22Rv1 (cell line): Measurements from ENCODE around the gene PLCH2.

Experiments used
- H3K27ac ChIP-seq: fragments of 450-650 bp; 2 replicates; pipeline ENCODE4 v1.5.1; 2017
- CTCF ChIP-seq: fragments of 450-650 bp; IDR thresholded peaks from 2 replicates; pipeline ENCODE4 v1.5.1; 2017; ENCODE audit warnings: mild to moderate bottlenecking
- ZFX ChIP-seq: fragments of 450-650 bp; IDR thresholded peaks from 2 replicates; pipeline ENCODE4 v1.6.1; 2017; ENCODE audit warnings: antibody characterized with exemption, borderline replicate concordance

PLCH2 gene

GRCh38 chr1:2480236-2480985 lies 4.3 kb downstream of the PLCH2 start:
- no peak overlapping the region for H3K27ac ChIP-seq
- TF ChIP-seq ZFX (no peak), CTCF (no peak)

GRCh38 chr1:2480986-2481364 lies 4.9 kb downstream of the PLCH2 start:
- H3K27ac ChIP-seq, result no peak overlapping the region
- TF ChIP-seq ZFX (no peak), CTCF (no peak)

- H3K27ac ChIP-seq, result no peak overlapping the region
- TF ChIP-seq CTCF, result no peak
- TF ChIP-seq ZFX, result no peak
Observed at GRCh38 chr1:2481885-2482284, 5.8 kb downstream of the PLCH2 start.

- no peak overlapping the region for H3K27ac ChIP-seq
- TF ChIP-seq ZFX (no peak), CTCF (no peak)
Observed at GRCh38 chr1:2482588-2482987, 6.5 kb downstream of the PLCH2 start.

- H3K27ac ChIP-seq, result no peak overlapping the region
- no peak for TF ChIP-seq CTCF
- no peak for TF ChIP-seq ZFX
Observed at GRCh38 chr1:2483026-2483425, 6.9 kb downstream of the PLCH2 start.

- no peak overlapping the region for H3K27ac ChIP-seq
- TF ChIP-seq CTCF (no peak), ZFX (no peak)
Observed at GRCh38 chr1:2483970-2484369, 7.9 kb downstream of the PLCH2 start.

GRCh38 chr1:2486041-2486440 lies 10.0 kb downstream of the PLCH2 start:
- no peak for TF ChIP-seq CTCF
- no peak for TF ChIP-seq ZFX
- H3K27ac ChIP-seq, result no peak overlapping the region
